SK-N-SH (cell line): ENCODE measurements around the gene PRR16. TPM values are rescaled to one million over a fixed set of nuclear protein-coding genes. Genes with fewer than 3 reads are reported as not detected.
A peak's percentile ranks its signal among the peaks of the same experiment; 100 is the strongest.

Experiments
- CTCF ChIA-PET: fragments of 300-600, 350-600 bp; formaldehyde crosslinking; extraction: SDS; loops from one replicate; lab custom pipeline; 2021; lab: Yijun Ruan, JAX
- POLR2A ChIA-PET: fragments of 350-600 bp; sonication (Branson Sonifier 250); formaldehyde crosslinking; extraction: SDS; loops from one replicate; lab custom pipeline; 2020; ENCODE audit warnings: antibody characterized with exemption, inconsistent platforms; lab: Yijun Ruan, JAX
- DNase-seq: peaks from one replicate; pipeline ENCODE4 v3.0.0; 2012
- H2AFZ ChIP-seq: fragments of 200-600 bp; sonication (generic); 2 replicates; pipeline ENCODE4 v1.8.1; 2016; ENCODE audit warnings: antibody characterized with exemption, mild to moderate bottlenecking, low read depth
- H3F3A ChIP-seq: fragments of 200-600 bp; sonication (generic); replicated peaks from 2 replicates; pipeline ENCODE3; 2016; ENCODE audit warnings: antibody characterized with exemption, mild to moderate bottlenecking; ENCODE audit not compliant: insufficient read depth
- H3K27ac ChIP-seq, 2 experiments: fragments of 200-500 bp in 1 of 2; fragments of 200-600 bp in 1 of 2; sonication (Bioruptor generic) in 1 of 2; sonication (generic), shearing (Covaris generic) in 1 of 2; 2 replicates each; pipeline versions ENCODE4 v1.5.1 to v1.6.1; 2014 to 2016; ENCODE audit warnings: low read depth in 2 of 2, inconsistent platforms in 1 of 2, low read length in 1 of 2, mild to moderate bottlenecking in 1 of 2, mixed read lengths in 1 of 2
- H3K27me3 ChIP-seq: fragments of 200-600 bp; sonication (generic), shearing (Covaris generic); 2 replicates; pipeline ENCODE4 v1.6.1; 2016; ENCODE audit warnings: mixed run types; ENCODE audit not compliant: insufficient read depth
- H3K36me3 ChIP-seq, 2 experiments: fragments of 200-500 bp in 1 of 2; fragments of 200-600 bp in 1 of 2; sonication (Bioruptor generic) in 1 of 2; sonication (generic) in 1 of 2; replicated peaks in 1 of 2; 2 replicates each; pipeline versions ENCODE3 to v1.5.1; 2014 to 2016; ENCODE audit warnings: low read length in 1 of 2, mild to moderate bottlenecking in 1 of 2; ENCODE audit not compliant: insufficient read depth in 2 of 2, control insufficient read depth in 1 of 2
- H3K4me1 ChIP-seq, 2 experiments: fragments of 200-500 bp in 1 of 2; fragments of 200-600 bp in 1 of 2; sonication (Bioruptor generic) in 1 of 2; sonication (generic), shearing (Covaris generic) in 1 of 2; 2 replicates each; pipeline versions ENCODE4 v1.5.1 to v1.6.1; 2014 to 2016; ENCODE audit warnings: low read depth in 1 of 2, low read length in 1 of 2, mixed run types in 1 of 2; ENCODE audit not compliant: insufficient read depth in 2 of 2, control insufficient read depth in 1 of 2
- H3K4me2 ChIP-seq: fragments of 200-600 bp; sonication (generic), shearing (Covaris generic); 2 replicates; pipeline ENCODE4 v1.6.1; 2017; ENCODE audit warnings: mixed run types
- H3K4me3 ChIP-seq, 2 experiments: fragments of 200-500 bp in 1 of 2; fragments of 200-600 bp in 1 of 2; sonication (Bioruptor generic) in 1 of 2; sonication (generic), shearing (Covaris generic) in 1 of 2; 2 replicates each; pipeline versions ENCODE4 v1.5.1 to v1.8.1; 2014 to 2016; ENCODE audit warnings: low read depth in 2 of 2, inconsistent platforms in 1 of 2, low read length in 1 of 2, mild to moderate bottlenecking in 1 of 2, mixed read lengths in 1 of 2, moderate library complexity in 1 of 2
- H3K79me2 ChIP-seq: fragments of 200-600 bp; sonication (generic); 2 replicates; pipeline ENCODE4 v1.8.1; 2017; ENCODE audit warnings: mild to moderate bottlenecking; ENCODE audit not compliant: insufficient read depth
- H3K9ac ChIP-seq: fragments of 200-600 bp; sonication (generic); 2 replicates; pipeline ENCODE4 v1.6.1; 2017; ENCODE audit warnings: mixed run types
- H3K9me2 ChIP-seq: fragments of 200-600 bp; sonication (generic); 2 replicates; pipeline ENCODE4 v1.6.1; 2017; ENCODE audit warnings: mixed run types
- H3K9me3 ChIP-seq: fragments of 200-600 bp; sonication (generic); 2 replicates; pipeline ENCODE4 v1.6.1; 2017; ENCODE audit warnings: mixed run types, mild to moderate bottlenecking, moderate library complexity
- H4K20me1 ChIP-seq: fragments of 200-600 bp; sonication (generic); 2 replicates; pipeline ENCODE4 v1.6.1; 2017; ENCODE audit warnings: mild to moderate bottlenecking, mixed run types; ENCODE audit not compliant: insufficient read depth
- CTCF ChIP-seq: fragments of 200-600 bp; sonication (generic); IDR thresholded peaks from 2 replicates; pipeline ENCODE4 v1.6.1; 2017; ENCODE audit warnings: antibody characterized with exemption, mild to moderate bottlenecking, moderate library complexity
- EZH2phosphoT487 ChIP-seq: fragments of 200-600 bp; sonication (generic); IDR thresholded peaks from 2 replicates; pipeline ENCODE4 v1.6.1; 2017; ENCODE audit warnings: low read depth, mixed run types, mild to moderate bottlenecking, antibody characterized with exemption, moderate library complexity, borderline replicate concordance
- FOSL2 ChIP-seq: IDR thresholded peaks from 2 replicates; pipeline ENCODE4 v1.4.0; 2012; ENCODE audit warnings: low read depth, mild to moderate bottlenecking, moderate library complexity, borderline replicate concordance
- FOXJ3 ChIP-seq: sonication (generic); formaldehyde crosslinking; IDR thresholded peaks from 2 replicates; pipeline ENCODE4 v1.5.1; 2020; ENCODE audit warnings: mild to moderate bottlenecking, missing genetic modification reagents
- GABPA ChIP-seq: IDR thresholded peaks from 2 replicates; pipeline ENCODE4 v1.4.0; 2012; ENCODE audit warnings: low read depth, mild to moderate bottlenecking
- JUND ChIP-seq: IDR thresholded peaks from 2 replicates; pipeline ENCODE4 v1.4.0; 2012
- MEF2A ChIP-seq: IDR thresholded peaks from 2 replicates; pipeline ENCODE4 v1.4.0; 2012; ENCODE audit warnings: low read depth, borderline replicate concordance
- NFIC ChIP-seq: IDR thresholded peaks from 2 replicates; pipeline ENCODE4 v1.4.0; 2012; ENCODE audit warnings: borderline replicate concordance
- PBX3 ChIP-seq: IDR thresholded peaks from 2 replicates; pipeline ENCODE4; 2012
- POLR2AphosphoS5 ChIP-seq: IDR thresholded peaks from 2 replicates; pipeline ENCODE4 v1.6.1; 2012; ENCODE audit warnings: low read depth, low read length
- RAD21 ChIP-seq: IDR thresholded peaks from 2 replicates; pipeline ENCODE4 v1.6.1; 2012; ENCODE audit warnings: mild to moderate bottlenecking, low read length
- REST ChIP-seq: IDR thresholded peaks from 2 replicates; pipeline ENCODE4 v1.6.1; 2012; ENCODE audit warnings: mild to moderate bottlenecking, low read depth, low read length, moderate library complexity
- RXRA ChIP-seq: IDR thresholded peaks from 2 replicates; pipeline ENCODE4 v1.4.0; 2012; ENCODE audit warnings: low read depth, mild to moderate bottlenecking, borderline replicate concordance
- TAF1 ChIP-seq: IDR thresholded peaks from 2 replicates; pipeline ENCODE4 v1.6.1; 2012; ENCODE audit warnings: low read depth, mild to moderate bottlenecking, low read length, moderate library complexity, borderline replicate concordance
- TCF12 ChIP-seq: IDR thresholded peaks from 2 replicates; pipeline ENCODE4 v1.4.0; 2012
- WGBS: methylation state at CpG from one replicate; pipeline ENCODE4 v1.1.6; 2017; ENCODE audit warnings: low lambda C conversion rate; 5-methylcytosine and 5-hydroxymethylcytosine counted together
- polyA plus RNA-seq, 3 experiments: library from polyadenylated mRNA; depleted of rRNA; stranded (reverse); fragments of >200 nt; gene quantifications; 2 replicates each; pipeline ENCODE4 v1.2.3, GENCODE V29; 2012

PRR16 gene
- polyA plus RNA-seq, 1 of the 3 experiments (the other 2 are of a cell fraction) = 26.7 TPM

- TF ChIP-seq GABPA = no peak
- TF ChIP-seq EZH2phosphoT487 = no peak
- no peak for TF ChIP-seq RAD21
- TF ChIP-seq FOXJ3 = no peak
- TF ChIP-seq TAF1 = no peak
- no peak for TF ChIP-seq REST
- no peak for TF ChIP-seq CTCF
- TF ChIP-seq RXRA = no peak
- peaks cover 19% of the 10 kb centered on the region for H3F3A ChIP-seq
- DNase-seq = no peak
- POLR2A ChIA-PET = no interaction called here
- peaks cover 13 to 14% of the 10 kb centered on the region in 2 experiments for H3K4me1 ChIP-seq
- H3K27me3 ChIP-seq = no peaks in the 10 kb centered on the region
- no peak overlapping the region for H3K4me3 ChIP-seq
- 90% methylated on average over 13 of the region's 13 CpGs for WGBS
- H3K4me2 ChIP-seq = no peak overlapping the region
- H3K27ac ChIP-seq = no peak overlapping the region; a peak in 1 of 4 replicates
- H4K20me1 ChIP-seq = no peaks in the 10 kb centered on the region
- CTCF ChIA-PET = interaction anchor here (2.0 kb wide), 1 partner anchor 16 kb away, joined by 4 read pairs; no protein-coding TSS in a partner anchor
- H3K36me3 ChIP-seq = no peaks in the 10 kb centered on the region
- no peak overlapping the region for H3K9ac ChIP-seq
- H3K9me3 ChIP-seq = no peaks in the 10 kb centered on the region
- peaks cover 85% of the 10 kb centered on the region for H3K79me2 ChIP-seq
- H3K9me2 ChIP-seq = no peaks in the 10 kb centered on the region
- H2AFZ ChIP-seq = no peak overlapping the region
Measured at GRCh38 chr5:120512791-120513650, 48.9 kb downstream of the PRR16 start.

- Histone ChIP-seq H3K4me1 (peaks cover 5 to 17% of the 10 kb centered on the region in 2 experiments), H4K20me1 (no peaks in the 10 kb centered on the region), H3K27me3 (no peaks in the 10 kb centered on the region), H3F3A (peaks cover 19% of the 10 kb centered on the region), H3K9me3 (no peaks in the 10 kb centered on the region), H3K9ac (no peak overlapping the region), H3K27ac (peak overlapping the region in 1 of 2 experiments; percentile 65; a peak in 2 of 4 replicates), H2AFZ (no peak overlapping the region), H3K36me3 (no peaks in the 10 kb centered on the region), H3K9me2 (no peaks in the 10 kb centered on the region), H3K79me2 (peaks cover 82% of the 10 kb centered on the region), H3K4me2 (peak overlapping the region; percentile 17; the same call in 1 of the 2 replicates), H3K4me3 (no peak overlapping the region)
- ChIA-PET POLR2A (no interaction called here), CTCF (no interaction called here)
- 54% methylated on average over 2 of the region's 2 CpGs for WGBS
- no peak for DNase-seq
- TF ChIP-seq PBX3 (peak; percentile 5; the same call in 1 of the 2 replicates), POLR2AphosphoS5 (no peak), REST (no peak), FOSL2 (peak; percentile 40; the same call in 1 of the 2 replicates), TCF12 (peak; percentile 21; the same call in 1 of the 2 replicates), NFIC (no peak; the same call in 1 of the 2 replicates), MEF2A (no peak), JUND (0 out of 2 replicates have a peak, but pooled peaks have one; percentile 19)
Measured at GRCh38 chr5:120516805-120517204, 52.7 kb downstream of the PRR16 start.
